ENCODE data around the gene HLF.

The HLF gene

GRCh38 chr17:55258578-55259135 is 6.1 kb upstream of the HLF start:
- DNase-seq, result no peak

GRCh38 chr17:55259684-55260111 is 5.1 kb upstream of the HLF start:
- DNase-seq, result no peak

DNA sequence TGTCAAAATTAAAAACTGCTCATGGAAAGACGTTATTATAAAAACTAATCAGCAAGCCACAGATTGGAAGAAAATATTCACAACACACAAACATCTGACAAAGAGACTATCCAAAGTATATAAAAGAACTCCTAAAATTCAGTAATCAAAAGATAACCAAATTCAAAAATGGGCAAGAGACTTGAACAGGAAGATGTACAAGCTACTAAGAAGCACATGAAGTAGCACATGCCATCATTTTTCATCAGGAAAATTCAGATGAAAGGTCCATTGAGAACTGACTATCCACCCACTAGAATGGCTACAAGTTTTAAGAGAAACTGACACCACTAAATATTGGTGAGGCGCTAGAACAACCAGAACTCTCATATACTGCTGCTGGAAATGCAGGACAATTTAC is 3.4 kb upstream of the HLF start:
- DNase-seq, result no peak

GRCh38 chr17:55263569-55264277 is 1.0 kb upstream of the HLF start:
- peak in 1 of 2 donors; percentile 26 for DNase-seq

DNA sequence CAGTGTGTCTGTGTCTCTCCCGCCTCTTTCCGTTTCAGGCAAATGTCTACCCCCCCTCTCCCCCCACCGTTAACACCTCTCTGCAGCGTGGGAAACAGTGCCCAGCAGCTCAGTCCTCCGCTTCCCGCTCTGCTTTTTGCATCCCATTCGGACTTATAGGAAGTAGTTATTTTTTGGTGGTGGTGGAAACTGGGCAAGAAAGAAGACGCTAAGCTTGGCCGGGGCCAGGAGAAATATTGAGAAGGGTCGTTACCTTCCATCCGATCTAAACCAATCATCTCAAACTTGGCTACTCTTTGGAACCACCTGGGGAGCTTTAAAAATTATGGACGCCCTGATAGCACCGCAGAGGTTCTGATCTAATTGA is 499 bp upstream of the HLF start:
- DNase-seq, result no peak

- no peak for DNase-seq
Observed at GRCh38 chr17:55265311-55266021, 706 bp downstream of the HLF start.

GRCh38 chr17:55266051-55266957 is 1.5 kb downstream of the HLF start:
- DNase-seq, result peak in 1 of 2 donors; percentile 19

DNA sequence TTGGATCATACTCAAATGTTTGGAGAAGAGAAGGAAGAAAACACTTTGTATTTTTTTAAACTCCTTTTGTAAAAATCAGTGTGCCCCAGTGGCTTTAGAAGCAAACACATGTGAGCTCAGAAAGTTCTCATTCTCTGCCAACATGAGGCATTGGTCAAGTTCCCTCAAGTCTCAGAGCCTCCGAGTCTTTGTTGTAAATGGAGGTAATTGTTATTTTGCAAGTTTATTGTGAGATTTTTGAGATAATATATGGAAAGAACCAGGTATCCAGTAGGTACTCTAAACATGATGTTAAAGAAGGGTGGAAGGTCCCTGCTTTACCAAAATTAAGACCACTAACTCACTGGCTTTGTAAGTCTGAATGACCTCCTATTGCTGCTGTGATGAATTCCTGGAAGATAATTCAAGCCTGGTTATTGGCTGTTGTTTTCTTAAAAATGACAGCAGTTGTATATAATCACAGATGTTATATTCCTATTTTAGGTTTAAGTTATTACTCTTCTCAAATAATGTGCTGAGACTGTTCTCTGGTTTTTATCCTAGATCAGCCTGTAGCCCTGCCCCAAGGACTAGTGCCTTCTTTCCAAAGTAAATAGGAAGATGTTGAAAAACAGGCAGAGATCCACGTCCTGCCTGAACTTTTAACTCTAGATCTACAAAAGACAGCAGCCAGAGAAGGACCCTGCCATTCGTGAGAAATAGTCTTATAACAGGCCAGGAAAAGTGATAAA is 2.4 kb downstream of the HLF start:
- no peak for DNase-seq

DNA sequence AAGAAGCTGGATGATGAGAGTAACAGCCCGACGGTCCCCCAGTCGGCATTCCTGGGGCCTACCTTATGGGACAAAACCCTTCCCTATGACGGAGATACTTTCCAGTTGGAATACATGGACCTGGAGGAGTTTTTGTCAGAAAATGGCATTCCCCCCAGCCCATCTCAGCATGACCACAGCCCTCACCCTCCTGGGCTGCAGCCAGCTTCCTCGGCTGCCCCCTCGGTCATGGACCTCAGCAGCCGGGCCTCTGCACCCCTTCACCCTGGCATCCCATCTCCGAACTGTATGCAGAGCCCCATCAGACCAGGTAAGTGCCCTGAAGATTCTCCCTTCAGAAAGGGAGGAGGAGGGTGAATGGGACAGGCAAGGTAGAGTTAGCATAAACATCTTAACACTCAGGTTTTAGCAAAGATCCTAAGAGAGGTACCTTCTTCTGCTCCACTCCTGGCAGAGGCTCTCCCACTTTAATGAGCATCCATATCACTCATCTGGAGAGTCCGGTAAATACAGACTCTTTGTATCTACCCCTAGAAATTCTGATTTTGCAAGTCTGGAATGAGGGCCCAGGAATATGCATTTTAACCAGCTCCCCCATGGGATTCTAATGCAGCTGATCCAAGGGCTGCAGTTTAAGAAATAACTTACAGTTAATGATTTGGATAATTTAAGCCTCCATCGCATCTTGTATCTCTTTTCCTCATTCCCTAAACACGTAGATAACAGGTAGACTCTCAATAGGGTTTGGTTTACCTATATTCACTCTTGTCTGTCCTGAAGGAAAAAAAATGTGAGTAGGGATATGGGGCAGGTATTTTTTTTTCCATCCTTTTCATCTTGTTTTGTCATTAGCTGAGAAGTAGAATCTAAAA is 3.3 kb downstream of the HLF start:
- DNase-seq, result no peak

- DNase-seq, result no peak
Observed at GRCh38 chr17:55268649-55269480, 4.1 kb downstream of the HLF start.

DNA sequence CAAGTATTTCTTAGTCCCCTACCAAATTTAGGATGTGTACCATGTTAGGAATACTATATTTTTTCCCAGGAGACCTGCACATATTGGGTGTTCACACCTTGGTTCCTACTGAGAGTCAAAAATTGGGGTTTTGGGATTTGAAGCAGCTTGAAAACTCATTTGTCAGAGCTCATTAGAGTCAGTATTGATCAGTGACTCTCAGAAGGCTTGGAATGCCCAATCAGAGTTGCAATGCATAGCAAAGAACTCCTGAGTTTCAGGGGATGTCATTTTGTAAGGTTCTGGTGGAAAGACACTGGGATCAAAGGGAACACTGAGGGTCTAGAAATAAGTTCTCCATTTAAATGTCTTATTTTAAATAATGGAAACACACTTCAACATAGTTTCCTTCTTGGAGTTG is 5.1 kb downstream of the HLF start:
- no peak for DNase-seq

DNA sequence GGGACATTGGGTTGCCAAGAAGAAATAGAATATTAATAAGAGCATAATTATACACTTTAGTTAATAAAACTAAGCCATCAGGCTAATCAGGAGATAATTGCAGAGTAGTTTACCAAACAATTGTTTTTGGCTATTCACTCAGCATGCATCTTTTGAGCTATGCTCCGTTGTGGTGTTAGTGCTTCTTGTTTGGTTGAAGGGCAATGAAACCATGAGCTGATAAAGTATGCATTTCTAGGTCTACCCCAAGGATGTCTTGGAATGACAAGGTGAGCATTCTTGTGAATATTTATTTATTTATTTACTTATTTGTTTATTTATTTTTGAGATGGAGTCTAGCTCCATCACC is 6.4 kb downstream of the HLF start:
- DNase-seq, result no peak

GRCh38 chr17:55271958-55272710 is 7.4 kb downstream of the HLF start:
- no peak for DNase-seq

GRCh38 chr17:55272711-55273578 is 8.2 kb downstream of the HLF start:
- no peak for DNase-seq

- no peak for DNase-seq
Observed at GRCh38 chr17:55273579-55274354, 9.0 kb downstream of the HLF start.

GRCh38 chr17:55274355-55275255 is 9.8 kb downstream of the HLF start:
- DNase-seq, result no peak

Measured in CD4-positive, alpha-beta T cell treated with Interleukin-4 for 1 hour (primary cell).